ACC112 (cell line): ENCODE data around the gene RPS27.
A peak's percentile ranks its signal among the peaks of the same experiment; 100 is the strongest.
"Not testable (repeated sequence)": the region's sequence is repeated elsewhere in the genome, so short reads cannot be mapped to it uniquely, and the experiment has no call there.

Source experiments
- H2AFZ ChIP-seq: fragments of 200-600 bp; sonication (generic); one replicate; pipeline ENCODE4 v1.6.0; 2017; ENCODE audit warnings: antibody characterized with exemption, low read length; ENCODE audit not compliant: unreplicated experiment
- H3K27ac ChIP-seq: fragments of 200-600 bp; sonication (generic); 2 replicates; pipeline ENCODE4 v1.5.1; 2014; ENCODE audit warnings: low read depth, mild to moderate bottlenecking, antibody characterized with exemption, low read length, moderate library complexity
- H3K27me3 ChIP-seq: fragments of 200-600 bp; sonication (generic); 2 replicates; pipeline ENCODE4 v1.6.1; 2014; ENCODE audit warnings: mild to moderate bottlenecking, antibody characterized with exemption, low read length, moderate library complexity, mixed read lengths; ENCODE audit not compliant: insufficient read depth
- H3K36me3 ChIP-seq: fragments of 200-600 bp; sonication (generic); 2 replicates; pipeline ENCODE4 v1.6.1; 2016; ENCODE audit warnings: mild to moderate bottlenecking, antibody characterized with exemption, low read length, moderate library complexity, mixed read lengths; ENCODE audit not compliant: insufficient read depth
- H3K4me1 ChIP-seq: fragments of 200-600 bp; sonication (generic); one replicate; pipeline ENCODE4 v1.6.1; 2016; ENCODE audit warnings: low read length, mixed read lengths; ENCODE audit not compliant: insufficient read depth, unreplicated experiment, control insufficient read depth
- H3K4me3 ChIP-seq: fragments of 200-600 bp; sonication (generic); 2 replicates; pipeline ENCODE4 v1.5.1; 2014; ENCODE audit warnings: mild to moderate bottlenecking, low read depth, low read length
- H3K79me2 ChIP-seq: fragments of 200-600 bp; sonication (generic); one replicate; pipeline ENCODE4 v1.6.0; 2016; ENCODE audit warnings: low read length; ENCODE audit not compliant: control insufficient read depth, unreplicated experiment, insufficient read depth

The RPS27 gene

DNA sequence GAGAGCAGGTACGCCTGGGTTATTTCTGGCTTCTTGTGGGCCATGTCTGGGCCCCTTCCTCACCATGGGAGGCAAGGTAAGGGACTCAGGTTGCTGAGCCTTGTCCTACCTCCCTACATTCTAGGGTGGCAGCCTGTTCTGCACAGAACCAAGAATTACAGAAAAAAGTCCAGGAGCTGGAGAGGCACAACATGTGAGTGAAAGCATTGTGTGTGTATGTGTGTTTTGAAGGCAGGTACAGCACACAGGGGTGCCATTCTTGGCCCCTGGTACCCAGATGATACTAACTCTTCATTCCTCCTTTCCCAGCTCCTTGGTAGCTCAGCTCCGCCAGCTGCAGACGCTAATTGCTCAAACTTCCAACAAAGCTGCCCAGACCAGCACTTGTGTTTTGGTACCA is 17.5 kb upstream of the RPS27 start:
- H2AFZ ChIP-seq, result no peak overlapping the region
- peaks cover 18% of the 10 kb centered on the region for H3K4me1 ChIP-seq
- H3K4me3 ChIP-seq, result no peak overlapping the region
- H3K79me2 ChIP-seq, result peaks cover 19% of the 10 kb centered on the region
- peaks cover 10% of the 10 kb centered on the region; the same call in 1 of the 2 replicates for H3K36me3 ChIP-seq
- H3K27ac ChIP-seq, result no peak overlapping the region
- no peaks in the 10 kb centered on the region for H3K27me3 ChIP-seq

DNA sequence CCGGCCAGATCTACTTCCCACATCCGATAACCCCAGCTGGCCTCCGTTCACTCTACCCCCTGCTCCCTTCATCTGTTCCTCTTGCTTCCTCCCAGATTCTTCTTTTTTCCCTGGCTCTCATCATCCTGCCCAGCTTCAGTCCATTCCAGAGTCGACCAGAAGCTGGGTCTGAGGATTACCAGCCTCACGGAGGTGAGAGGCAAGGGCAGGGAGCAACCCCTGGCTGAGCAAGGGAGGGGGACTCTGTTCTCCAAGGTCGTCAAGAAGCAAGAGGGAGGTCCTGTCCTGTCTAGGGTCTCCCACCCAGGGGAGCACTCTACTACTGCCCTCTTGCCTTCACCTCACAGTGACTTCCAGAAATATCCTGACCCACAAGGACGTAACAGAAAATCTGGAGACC is 17.0 kb upstream of the RPS27 start:
- H3K27ac ChIP-seq, result no peak overlapping the region
- peaks cover 19% of the 10 kb centered on the region for H3K79me2 ChIP-seq
- no peak overlapping the region for H3K4me3 ChIP-seq
- no peaks in the 10 kb centered on the region for H3K27me3 ChIP-seq
- H3K36me3 ChIP-seq, result peaks cover 10% of the 10 kb centered on the region; the same call in 1 of the 2 replicates
- H3K4me1 ChIP-seq, result peaks cover 18% of the 10 kb centered on the region
- no peak overlapping the region for H2AFZ ChIP-seq

DNA sequence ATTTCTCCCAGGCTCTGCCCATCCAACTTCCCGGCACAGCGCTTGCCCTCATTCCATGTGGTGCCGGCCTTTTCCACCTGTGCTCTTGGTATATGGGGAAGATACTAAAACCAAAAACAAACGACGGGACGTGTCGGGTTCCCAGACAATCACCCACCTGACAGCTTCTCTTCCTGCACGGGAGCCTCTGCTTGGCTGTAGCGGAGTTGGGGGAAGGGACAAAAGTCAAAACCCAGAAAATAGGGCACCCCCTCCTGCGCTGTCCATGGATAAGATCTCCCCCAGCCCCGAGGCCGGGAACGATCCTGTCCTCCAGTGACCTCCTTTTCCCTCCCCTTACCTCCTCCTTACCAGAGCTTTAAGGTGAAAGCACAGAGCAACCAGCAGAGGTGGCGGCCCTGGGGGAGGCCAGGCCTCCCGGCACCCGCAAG is 13.7 kb upstream of the RPS27 start:
- Histone ChIP-seq H3K27ac (peak overlapping the region; percentile 36; the same call in 1 of the 2 replicates), H3K27me3 (no peaks in the 10 kb centered on the region), H3K36me3 (peaks cover 15% of the 10 kb centered on the region), H3K4me1 (peaks cover 14% of the 10 kb centered on the region), H3K79me2 (peaks cover 19% of the 10 kb centered on the region), H3K4me3 (peak overlapping the region; percentile 89), H2AFZ (peak overlapping the region; percentile 61)

DNA sequence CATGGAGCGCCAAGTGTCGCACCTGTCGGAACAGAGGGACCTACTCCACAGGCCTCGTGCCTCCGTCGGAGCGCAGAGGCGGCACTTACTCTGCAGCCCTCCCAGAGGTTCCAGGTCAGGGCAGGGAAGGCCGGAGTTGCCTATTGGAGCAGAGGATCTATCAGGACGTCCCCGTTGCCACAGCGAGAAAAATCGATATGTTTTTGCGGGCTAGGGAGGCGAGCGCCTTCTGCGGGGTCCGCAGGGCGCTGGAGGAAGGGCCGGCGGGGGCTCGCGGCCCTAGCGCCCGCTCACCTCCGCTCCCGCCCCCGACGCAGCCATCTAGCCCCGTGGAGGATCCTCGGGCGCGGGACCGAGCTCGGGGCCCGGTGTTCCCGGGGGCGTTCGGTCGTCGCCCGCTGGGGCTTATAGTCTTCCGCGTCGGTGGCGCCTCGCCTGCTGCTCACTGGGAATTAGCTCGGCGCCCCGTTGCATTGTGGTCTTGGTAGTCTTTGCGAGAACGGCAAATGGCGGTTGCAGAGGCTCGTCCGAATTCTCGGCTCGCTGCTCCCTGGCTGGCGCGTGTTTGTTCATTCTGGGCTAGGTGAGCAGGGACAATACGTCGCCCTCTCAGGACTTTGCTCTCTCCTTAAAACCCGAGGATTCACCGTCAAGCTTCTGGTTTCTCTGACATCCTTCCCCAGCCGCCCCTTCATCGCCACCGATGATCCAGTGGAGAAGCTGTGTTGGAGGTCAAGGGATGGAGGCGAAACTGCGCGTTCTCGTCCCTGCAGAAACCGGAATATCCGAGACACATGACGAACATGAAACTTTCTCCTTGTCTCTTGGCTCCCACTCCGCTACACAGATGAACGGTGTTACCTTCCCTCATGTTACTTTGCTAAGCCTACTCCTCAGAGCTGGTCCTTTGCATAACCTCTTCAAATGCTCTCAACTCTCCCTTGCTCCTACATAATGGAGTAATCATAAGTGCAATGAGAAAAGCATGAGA is 13.0 kb upstream of the RPS27 start, which contains the start of gene JTB:
TSS of gene JTB (minus strand) at position 425 of the 991 bp plus-strand sequence. CDS start at position 3, 422 bp downstream.
- H3K27ac ChIP-seq, result peak within 1 kb of the TSS; percentile 36
- no peaks in the 10 kb centered on the region for H3K27me3 ChIP-seq
- peaks cover 19% of the 10 kb centered on the region for H3K79me2 ChIP-seq
- peak within 1 kb of the TSS; percentile 89 for H3K4me3 ChIP-seq
- H3K4me1 ChIP-seq, result peaks cover 14% of the 10 kb centered on the region
- H2AFZ ChIP-seq, result peak within 1 kb of the TSS; percentile 83
- H3K36me3 ChIP-seq, result peaks cover 15% of the 10 kb centered on the region

DNA sequence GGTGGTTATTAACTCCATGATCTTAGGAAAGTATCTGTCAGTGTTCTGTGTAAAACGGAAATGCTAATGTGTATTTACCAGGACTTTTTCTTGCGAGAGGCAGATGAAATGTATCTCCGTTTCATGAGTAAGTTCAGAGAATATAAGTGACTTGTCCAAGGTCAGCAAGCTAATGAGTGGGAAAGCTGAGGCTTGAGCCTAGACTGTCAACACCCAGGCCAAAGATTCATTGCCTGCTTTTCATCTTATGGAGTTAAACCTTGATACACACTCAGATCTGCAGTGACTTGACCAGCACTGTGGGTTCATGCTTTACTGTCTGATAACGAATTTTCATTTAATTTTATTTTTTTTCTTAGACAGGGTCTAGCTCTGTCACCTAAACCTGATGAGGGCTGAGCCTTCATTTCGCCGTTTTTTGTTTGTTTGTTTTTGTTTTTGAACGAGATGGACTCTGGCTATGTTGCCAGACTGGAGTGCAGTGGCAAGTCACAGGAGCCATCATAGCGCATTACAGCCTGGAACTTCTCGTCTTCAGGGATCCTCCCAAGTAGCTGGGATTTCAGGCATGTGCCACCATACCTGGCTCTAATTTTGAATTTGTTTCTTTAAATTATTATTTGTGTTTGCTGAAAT is 12.2 kb upstream of the RPS27 start:
- H2AFZ ChIP-seq, result peak overlapping the region; percentile 83

DNA sequence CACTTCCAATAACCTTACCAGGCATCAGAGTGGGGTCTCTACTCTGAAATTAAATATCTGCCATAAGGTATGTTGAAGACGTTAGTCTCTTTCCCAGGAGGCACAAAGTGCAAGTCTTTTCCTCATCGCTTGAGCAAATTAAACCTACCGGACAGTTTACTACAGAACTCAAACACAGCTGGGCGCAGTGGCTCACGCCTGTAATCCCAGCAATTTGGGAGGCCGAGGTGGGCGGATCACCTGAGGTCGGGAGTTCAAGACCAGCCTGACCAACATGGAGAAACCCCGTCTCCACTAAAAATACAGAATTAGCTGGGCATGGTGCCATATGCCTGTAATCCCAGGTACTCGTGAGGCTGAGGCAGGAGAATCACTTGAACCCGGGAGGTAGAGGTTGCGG is 11.5 kb upstream of the RPS27 start:
- H2AFZ ChIP-seq, H3K4me3 ChIP-seq, H3K27me3 ChIP-seq, H3K27ac ChIP-seq: not testable (repeated sequence)
- Histone ChIP-seq H3K36me3 (peaks cover 19% of the 10 kb centered on the region), H3K4me1 (peaks cover 15% of the 10 kb centered on the region), H3K79me2 (peaks cover 32% of the 10 kb centered on the region)

More for the DNA sequence above, 12.2 kb upstream of the RPS27 start:
- no peaks in the 10 kb centered on the region for H3K27me3 ChIP-seq
- H3K27ac ChIP-seq, result peak overlapping the region; percentile 15
- peaks cover 25% of the 10 kb centered on the region for H3K79me2 ChIP-seq
- H3K4me1 ChIP-seq, result peaks cover 14% of the 10 kb centered on the region
- peak overlapping the region; percentile 89 for H3K4me3 ChIP-seq
- H3K36me3 ChIP-seq, result peaks cover 18% of the 10 kb centered on the region

DNA sequence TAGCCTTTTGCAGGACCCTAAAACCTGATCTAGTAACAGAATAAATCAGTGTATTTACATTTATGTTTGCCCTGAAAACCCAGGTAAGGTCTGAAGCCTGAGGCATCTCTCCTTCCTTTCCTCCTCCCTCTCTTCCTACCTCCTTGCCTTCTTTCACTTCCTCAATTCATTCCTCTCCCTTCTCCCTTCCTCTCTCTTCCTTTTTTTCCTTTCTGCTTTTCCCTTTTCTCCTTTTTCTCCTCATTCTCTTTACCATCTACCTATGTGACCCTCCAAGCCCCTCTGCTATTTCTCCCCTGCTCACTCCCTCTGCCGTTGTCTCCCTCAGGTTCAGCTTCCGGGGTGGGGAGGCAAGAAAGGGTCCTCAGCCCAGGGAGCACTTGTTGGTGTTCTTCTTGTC is 8.8 kb upstream of the RPS27 start:
- not testable (repeated sequence) for H2AFZ ChIP-seq, H3K27me3 ChIP-seq, H3K4me3 ChIP-seq, H3K27ac ChIP-seq
- Histone ChIP-seq H3K36me3 (peaks cover 14% of the 10 kb centered on the region), H3K79me2 (peaks cover 39% of the 10 kb centered on the region), H3K4me1 (peaks cover 12% of the 10 kb centered on the region)

DNA sequence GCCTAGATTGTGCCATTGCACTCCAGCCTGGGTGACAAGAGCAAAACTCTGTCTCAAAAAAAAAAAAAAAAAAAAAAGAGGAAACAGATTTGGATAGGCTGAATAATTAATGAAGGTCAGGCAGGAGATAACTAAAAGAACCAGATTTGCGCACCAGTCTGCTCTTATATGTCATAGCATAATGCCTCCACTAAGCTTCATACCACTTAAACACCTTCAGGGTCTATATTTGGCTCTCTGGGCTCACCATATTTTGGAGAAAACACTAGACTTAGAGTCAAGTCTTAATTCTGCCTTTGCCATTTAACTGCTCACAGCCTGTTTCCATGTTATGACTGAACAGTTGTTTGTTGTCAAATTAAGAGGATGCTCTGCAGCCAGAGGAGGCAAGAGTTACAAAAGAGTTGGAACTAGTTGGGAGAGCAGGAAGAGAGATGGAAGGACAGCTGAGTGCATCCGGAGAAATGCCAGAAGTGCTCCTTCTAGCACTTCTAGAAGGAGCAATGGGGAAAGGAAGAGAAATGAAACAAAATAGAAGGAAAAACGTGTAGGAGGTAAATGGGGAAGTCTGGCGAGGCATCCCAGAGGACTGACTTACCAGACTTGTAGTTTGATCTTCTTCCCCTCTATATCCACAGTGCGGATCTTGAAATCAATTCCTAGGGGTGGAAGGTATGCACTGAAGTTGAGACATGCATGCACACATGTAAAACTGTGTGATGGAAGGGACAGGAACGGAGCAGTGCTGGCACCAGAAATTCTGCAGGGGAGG is 6.3 kb upstream of the RPS27 start:
- peaks cover 7% of the 10 kb centered on the region for H3K4me1 ChIP-seq
- no peaks in the 10 kb centered on the region for H3K27me3 ChIP-seq
- H3K27ac ChIP-seq, result peak overlapping the region; percentile 83; the same call in 1 of the 2 replicates
- H3K4me3 ChIP-seq, result peak overlapping the region; percentile 85
- peaks cover 14% of the 10 kb centered on the region for H3K36me3 ChIP-seq
- H2AFZ ChIP-seq, result no peak overlapping the region
- peaks cover 33% of the 10 kb centered on the region for H3K79me2 ChIP-seq

DNA sequence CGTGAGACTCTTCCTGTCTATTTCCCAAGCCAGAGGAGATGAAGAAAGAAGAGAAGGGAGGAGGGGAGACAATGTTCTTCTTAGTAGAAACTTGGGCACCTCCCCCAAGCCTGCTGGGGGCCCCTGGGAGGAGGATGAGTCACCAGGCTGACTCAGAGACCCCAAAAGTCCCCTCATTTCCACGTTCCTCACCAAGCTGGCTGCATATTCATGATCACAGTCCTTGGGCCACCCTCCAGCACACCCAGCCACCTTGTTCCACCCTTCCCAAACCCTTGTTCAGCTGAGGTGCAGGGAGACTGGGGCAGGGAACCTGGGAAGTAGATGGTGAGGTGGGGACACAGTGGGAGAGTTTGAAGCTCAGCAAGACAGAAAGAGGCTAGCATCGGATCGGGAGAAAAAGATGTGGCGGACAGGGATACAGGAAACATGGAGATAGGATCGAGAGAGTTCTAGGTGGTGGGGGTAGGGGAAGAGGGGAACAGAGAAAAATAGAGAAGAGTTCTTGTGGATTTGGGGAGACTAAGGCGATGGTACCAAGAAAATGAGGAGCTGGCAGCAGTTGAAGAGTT is 5.1 kb upstream of the RPS27 start:
- H3K4me3 ChIP-seq, result peak overlapping the region; percentile 85
- H2AFZ ChIP-seq, result peak overlapping the region; percentile 70

More for the DNA sequence above, 5.1 kb upstream of the RPS27 start:
- peaks cover 14% of the 10 kb centered on the region for H3K36me3 ChIP-seq
- H3K4me1 ChIP-seq, result peaks cover 12% of the 10 kb centered on the region
- peaks cover 33% of the 10 kb centered on the region for H3K79me2 ChIP-seq
- peak overlapping the region; percentile 83 for H3K27ac ChIP-seq
- no peaks in the 10 kb centered on the region for H3K27me3 ChIP-seq
